GM12891 (cell line): ENCODE data around the gene CRADD.

Source experiments
- DNase-seq: peaks from one replicate; pipeline ENCODE4 v3.0.0; 2011; ENCODE audit warnings: low spot score; ENCODE audit not compliant: insufficient read length
- FAIRE-seq: peaks from 2 replicates; lab custom pipeline; 2011; peaks lifted over from hg19 to GRCh38; lab: Jason Lieb, UNC
- PAX5 ChIP-seq: IDR thresholded peaks from 2 replicates; pipeline ENCODE4 v1.6.1; 2011; ENCODE audit warnings: low read length, moderate library complexity, mild to moderate bottlenecking; ENCODE audit not compliant: insufficient read depth, severe bottlenecking
- POLR2A ChIP-seq: IDR thresholded peaks from 2 replicates; pipeline ENCODE4 v1.6.1; 2011; ENCODE audit warnings: low read depth, low read length, control low read depth
- POLR2AphosphoS5 ChIP-seq: IDR thresholded peaks from 2 replicates; pipeline ENCODE4 v1.6.1; 2011; ENCODE audit warnings: low read depth, low read length, control low read depth
- POU2F2 ChIP-seq: IDR thresholded peaks from 2 replicates; pipeline ENCODE4 v1.6.1; 2011; ENCODE audit warnings: low read depth, mild to moderate bottlenecking, control low read depth, low read length, moderate library complexity
- SPI1 ChIP-seq: IDR thresholded peaks from 2 replicates; pipeline ENCODE4 v1.6.1; 2011; ENCODE audit warnings: low read depth, low read length, control low read depth
- TAF1 ChIP-seq: IDR thresholded peaks from 2 replicates; pipeline ENCODE4 v1.6.1; 2011; ENCODE audit warnings: low read depth, low read length, control low read depth

The CRADD gene

DNA sequence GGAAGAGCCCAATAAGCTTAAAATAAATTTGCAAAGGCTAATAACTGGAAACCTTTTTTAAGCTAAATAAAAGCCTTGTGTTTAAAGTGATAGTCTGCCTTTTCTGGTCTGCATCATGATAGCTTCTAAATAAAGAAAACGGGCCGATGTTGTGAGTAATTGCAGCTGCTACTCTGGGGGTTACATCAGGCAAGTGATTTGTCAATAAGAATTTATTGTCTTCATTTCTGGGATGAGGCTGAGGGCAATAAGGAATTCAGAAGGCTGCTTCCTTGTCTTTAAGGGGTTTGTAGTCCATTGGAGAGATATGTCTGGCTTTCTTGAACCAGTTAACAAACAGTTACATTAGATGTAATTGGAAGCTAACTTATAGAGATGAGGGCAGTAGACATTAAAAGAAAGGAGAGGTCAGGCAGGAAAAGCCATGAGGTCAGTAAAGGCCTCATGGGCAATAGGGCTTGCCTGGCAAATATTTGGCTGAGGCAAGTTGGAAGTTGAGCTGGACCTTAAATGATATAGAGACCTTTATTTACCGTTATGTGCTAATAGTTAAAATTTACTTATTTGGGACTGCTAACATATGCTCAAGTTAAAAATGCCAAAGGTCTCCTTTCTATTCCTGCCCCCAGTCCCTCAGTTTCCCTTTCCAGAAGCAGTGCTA lies 85.0 kb downstream of the CRADD start:
- no peak for TF ChIP-seq POLR2AphosphoS5
- TF ChIP-seq PAX5, result no peak
- no peak for TF ChIP-seq POLR2A
- TF ChIP-seq POU2F2, result no peak
- TF ChIP-seq TAF1, result no peak
- TF ChIP-seq SPI1, result no peak
- FAIRE-seq, result no peak
- no peak for DNase-seq

DNA sequence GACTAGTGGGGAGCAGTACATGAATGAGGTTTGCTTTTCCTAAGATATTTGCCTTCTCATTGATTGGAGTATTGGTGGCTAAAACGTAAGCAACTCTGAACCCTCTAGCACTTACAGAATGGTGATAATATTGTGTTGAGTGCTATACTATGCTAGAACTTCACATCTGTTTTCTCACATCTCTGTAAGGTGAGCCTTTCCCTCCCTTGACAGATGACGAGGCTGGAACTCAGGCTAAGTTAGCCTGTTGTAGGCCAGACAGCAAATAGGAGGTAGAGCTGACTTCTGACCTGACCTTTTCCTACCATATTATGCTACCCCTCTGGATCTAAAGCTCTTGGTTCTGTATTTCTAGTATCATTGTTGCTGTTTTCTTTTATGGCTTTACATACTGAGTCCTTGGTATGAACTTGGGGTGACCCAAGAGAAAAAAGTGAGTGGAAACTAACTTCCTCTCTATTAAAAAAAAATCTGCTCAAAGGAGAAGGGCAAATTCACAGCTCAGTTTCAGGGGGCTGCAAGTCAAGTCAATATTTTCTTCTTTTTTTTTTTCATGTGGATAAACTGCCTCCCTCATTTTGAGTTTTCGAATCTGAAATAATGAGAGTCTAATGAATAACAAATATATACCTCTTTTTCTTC lies 85.9 kb downstream of the CRADD start:
- FAIRE-seq (peak; percentile 5), DNase-seq (no peak)
- TF ChIP-seq TAF1 (no peak), POLR2A (no peak), SPI1 (no peak), POLR2AphosphoS5 (no peak), PAX5 (no peak), POU2F2 (no peak)

DNA sequence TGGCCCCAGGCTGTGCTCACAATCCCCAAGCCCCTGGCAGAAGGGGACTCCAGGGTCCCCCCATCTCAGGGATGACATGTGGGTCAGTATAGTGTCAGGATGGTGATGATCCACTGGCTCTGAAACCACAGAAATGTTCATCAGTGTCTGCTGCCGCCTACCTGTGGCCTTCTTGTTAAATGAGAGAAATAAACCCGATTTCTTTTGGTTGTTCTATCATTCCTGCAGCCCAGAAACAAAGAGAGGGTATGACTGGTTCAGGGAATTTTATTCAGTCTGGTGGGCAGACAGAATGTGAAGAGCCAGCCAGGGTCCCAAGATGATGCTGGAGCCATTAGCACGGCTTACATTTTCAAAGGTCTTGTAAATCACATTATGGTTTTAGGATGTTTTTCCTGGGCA lies 86.6 kb downstream of the CRADD start:
- FAIRE-seq (no peak), DNase-seq (no peak)
- TF ChIP-seq TAF1, result no peak
- no peak for TF ChIP-seq PAX5
- TF ChIP-seq SPI1, result no peak
- no peak for TF ChIP-seq POLR2A
- TF ChIP-seq POU2F2, result no peak
- no peak for TF ChIP-seq POLR2AphosphoS5

- no peak for DNase-seq
- no peak for FAIRE-seq
- no peak for TF ChIP-seq POLR2A
- no peak for TF ChIP-seq PAX5
- TF ChIP-seq SPI1, result no peak
- no peak for TF ChIP-seq POU2F2
- no peak for TF ChIP-seq TAF1
- no peak for TF ChIP-seq POLR2AphosphoS5
Measured at GRCh38 chr12:93766371-93766770, 89.2 kb downstream of the CRADD start.

DNA sequence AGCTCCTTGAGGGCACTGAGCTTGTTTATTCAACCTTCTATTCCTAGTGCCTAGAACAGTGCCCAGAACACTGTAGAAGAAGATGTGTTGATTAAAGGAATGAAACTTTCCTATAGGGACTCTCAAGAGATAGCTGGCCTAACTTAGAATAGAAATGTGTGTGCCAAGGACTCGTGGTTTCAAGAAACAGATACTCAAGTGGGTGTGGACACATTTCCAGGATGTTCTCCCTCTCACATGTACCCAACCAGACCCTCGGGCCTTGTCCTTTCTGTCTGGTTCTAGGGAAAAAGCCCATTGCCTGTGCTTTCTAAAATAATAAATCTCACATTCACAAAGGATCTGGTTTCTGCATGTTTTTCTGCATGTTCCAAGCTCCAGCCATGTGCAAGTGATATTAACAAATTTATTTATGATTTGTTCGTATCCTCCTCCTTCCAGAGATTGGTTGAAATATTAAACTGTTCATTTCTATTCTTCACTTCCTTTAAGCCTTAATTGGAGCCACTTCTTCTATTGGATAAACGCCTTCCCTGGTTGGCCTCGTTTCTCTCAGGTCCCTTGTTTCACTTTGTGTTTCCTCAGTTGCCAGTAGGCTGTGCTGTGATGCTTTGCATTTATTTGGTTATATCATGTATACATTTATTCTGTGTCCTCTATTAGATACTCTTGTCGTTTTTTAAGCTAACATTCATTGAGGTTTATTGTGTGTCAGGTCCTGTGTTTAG lies 89.8 kb downstream of the CRADD start:
- TF ChIP-seq POU2F2 (no peak), POLR2AphosphoS5 (no peak), TAF1 (no peak), SPI1 (no peak), PAX5 (no peak)
- FAIRE-seq (no peak), DNase-seq (peak; percentile 8)

DNA sequence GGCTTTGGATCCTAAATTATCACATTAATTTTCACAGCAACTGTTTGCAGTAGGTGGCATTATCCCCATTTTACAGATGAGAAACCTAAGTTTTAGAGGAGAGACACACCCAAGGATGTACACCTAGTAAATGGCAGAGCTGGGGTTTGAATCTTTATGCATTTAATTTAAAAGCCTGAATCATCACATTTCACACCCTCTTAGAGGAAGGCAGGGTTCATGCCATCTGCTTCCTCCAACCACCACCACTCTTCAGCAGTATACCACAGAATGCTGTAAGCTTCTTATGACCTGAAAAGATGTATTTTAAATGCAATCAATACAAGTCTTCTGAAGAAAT lies 90.3 kb downstream of the CRADD start:
- no peak for DNase-seq
- FAIRE-seq, result no peak
- no peak for TF ChIP-seq POLR2A
- TF ChIP-seq POLR2AphosphoS5, result no peak
- no peak for TF ChIP-seq TAF1
- no peak for TF ChIP-seq PAX5
- no peak for TF ChIP-seq POU2F2
- no peak for TF ChIP-seq SPI1

DNA sequence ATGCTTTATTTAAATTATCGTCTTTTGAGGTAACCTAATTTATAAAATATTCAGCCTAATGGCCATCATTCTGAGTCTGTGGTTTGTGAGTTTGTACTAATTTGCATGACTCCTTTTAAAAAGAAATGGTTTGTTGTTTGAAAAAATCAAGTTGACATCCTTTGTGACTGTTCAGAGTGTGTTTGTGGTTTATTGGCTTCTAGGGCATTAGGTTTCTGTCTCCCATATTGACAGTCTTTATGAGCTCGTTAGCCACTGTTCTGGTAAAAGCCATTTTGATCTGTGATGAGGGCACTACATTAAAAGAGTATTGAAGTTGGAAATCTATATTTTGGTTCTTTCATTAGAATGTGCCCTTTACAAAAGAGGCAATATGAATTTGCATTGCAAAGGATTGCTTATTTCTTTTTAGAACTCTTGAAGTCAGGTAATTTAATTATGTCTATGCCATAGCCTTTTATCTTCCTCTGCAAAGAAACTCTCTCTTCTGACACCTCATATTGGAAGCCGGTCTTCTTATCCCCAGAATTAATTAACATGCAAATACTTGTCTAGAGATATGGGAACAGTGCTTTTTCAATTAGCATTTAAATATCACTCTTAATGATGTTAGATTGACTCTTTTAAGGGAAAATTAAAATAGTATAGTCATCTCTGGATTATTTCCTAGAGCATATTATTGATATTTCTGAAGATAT lies 95.0 kb downstream of the CRADD start:
- no peak for TF ChIP-seq POLR2AphosphoS5
- TF ChIP-seq PAX5, result no peak
- TF ChIP-seq POLR2A, result no peak
- no peak for TF ChIP-seq POU2F2
- no peak for TF ChIP-seq TAF1
- no peak for TF ChIP-seq SPI1
- DNase-seq (no peak), FAIRE-seq (no peak)

GRCh38 chr12:93773122-93773871 lies 96.1 kb downstream of the CRADD start:
- no peak for DNase-seq
- peak; percentile 59 for FAIRE-seq
- TF ChIP-seq POLR2AphosphoS5 (no peak), PAX5 (no peak), POLR2A (no peak), POU2F2 (no peak), SPI1 (no peak), TAF1 (no peak)
